HL-60 (cell line): Measurements from ENCODE around the gene C2orf15.

Experiments
- GABPA ChIP-seq: IDR thresholded peaks from 2 replicates; pipeline ENCODE4 v1.6.1; 2012; ENCODE audit warnings: low read depth
- POLR2AphosphoS5 ChIP-seq: IDR thresholded peaks from 2 replicates; pipeline ENCODE4 v1.6.1; 2012; ENCODE audit warnings: low read depth
- SPI1 ChIP-seq: IDR thresholded peaks from 2 replicates; pipeline ENCODE4 v1.6.1; 2012; ENCODE audit warnings: low read depth, mild to moderate bottlenecking, borderline replicate concordance
- TF ChIP-seq, protein P1 (sequence below): IDR thresholded peaks from one replicate; pipeline ENCODE4 v1.5.1; 2011; ENCODE audit warnings: low read length, control low read depth, inconsistent platforms; ENCODE audit not compliant: insufficient read depth
- TF ChIP-seq, protein P2 (sequence below): IDR thresholded peaks from 2 replicates; pipeline ENCODE4 v1.6.1; 2012; ENCODE audit warnings: low read depth; ENCODE audit not compliant: insufficient replicate concordance

DNA sequence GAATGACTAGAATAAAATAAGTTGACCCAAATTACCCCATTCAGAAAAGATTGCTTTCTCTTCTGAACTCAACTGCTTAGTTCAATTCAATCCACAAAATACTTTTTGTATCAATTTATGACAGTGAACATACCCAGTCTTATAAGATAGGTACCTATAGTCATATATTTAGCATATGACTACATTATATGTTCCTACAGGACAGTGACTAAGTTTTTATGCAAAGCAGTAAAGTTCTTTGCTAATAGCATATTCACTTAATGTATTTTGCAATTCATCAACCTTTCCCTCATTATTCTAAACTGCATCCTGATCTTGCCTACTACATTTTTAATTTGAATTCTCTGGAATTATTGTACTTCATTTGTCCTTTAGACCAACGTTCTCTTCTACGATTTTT is 30.3 kb upstream of the C2orf15 start:
- no peak for TF ChIP-seq POLR2AphosphoS5
- TF ChIP-seq, protein P1, sequence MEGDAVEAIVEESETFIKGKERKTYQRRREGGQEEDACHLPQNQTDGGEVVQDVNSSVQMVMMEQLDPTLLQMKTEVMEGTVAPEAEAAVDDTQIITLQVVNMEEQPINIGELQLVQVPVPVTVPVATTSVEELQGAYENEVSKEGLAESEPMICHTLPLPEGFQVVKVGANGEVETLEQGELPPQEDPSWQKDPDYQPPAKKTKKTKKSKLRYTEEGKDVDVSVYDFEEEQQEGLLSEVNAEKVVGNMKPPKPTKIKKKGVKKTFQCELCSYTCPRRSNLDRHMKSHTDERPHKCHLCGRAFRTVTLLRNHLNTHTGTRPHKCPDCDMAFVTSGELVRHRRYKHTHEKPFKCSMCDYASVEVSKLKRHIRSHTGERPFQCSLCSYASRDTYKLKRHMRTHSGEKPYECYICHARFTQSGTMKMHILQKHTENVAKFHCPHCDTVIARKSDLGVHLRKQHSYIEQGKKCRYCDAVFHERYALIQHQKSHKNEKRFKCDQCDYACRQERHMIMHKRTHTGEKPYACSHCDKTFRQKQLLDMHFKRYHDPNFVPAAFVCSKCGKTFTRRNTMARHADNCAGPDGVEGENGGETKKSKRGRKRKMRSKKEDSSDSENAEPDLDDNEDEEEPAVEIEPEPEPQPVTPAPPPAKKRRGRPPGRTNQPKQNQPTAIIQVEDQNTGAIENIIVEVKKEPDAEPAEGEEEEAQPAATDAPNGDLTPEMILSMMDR, result no peak
- TF ChIP-seq GABPA, result no peak
- TF ChIP-seq, protein P2, sequence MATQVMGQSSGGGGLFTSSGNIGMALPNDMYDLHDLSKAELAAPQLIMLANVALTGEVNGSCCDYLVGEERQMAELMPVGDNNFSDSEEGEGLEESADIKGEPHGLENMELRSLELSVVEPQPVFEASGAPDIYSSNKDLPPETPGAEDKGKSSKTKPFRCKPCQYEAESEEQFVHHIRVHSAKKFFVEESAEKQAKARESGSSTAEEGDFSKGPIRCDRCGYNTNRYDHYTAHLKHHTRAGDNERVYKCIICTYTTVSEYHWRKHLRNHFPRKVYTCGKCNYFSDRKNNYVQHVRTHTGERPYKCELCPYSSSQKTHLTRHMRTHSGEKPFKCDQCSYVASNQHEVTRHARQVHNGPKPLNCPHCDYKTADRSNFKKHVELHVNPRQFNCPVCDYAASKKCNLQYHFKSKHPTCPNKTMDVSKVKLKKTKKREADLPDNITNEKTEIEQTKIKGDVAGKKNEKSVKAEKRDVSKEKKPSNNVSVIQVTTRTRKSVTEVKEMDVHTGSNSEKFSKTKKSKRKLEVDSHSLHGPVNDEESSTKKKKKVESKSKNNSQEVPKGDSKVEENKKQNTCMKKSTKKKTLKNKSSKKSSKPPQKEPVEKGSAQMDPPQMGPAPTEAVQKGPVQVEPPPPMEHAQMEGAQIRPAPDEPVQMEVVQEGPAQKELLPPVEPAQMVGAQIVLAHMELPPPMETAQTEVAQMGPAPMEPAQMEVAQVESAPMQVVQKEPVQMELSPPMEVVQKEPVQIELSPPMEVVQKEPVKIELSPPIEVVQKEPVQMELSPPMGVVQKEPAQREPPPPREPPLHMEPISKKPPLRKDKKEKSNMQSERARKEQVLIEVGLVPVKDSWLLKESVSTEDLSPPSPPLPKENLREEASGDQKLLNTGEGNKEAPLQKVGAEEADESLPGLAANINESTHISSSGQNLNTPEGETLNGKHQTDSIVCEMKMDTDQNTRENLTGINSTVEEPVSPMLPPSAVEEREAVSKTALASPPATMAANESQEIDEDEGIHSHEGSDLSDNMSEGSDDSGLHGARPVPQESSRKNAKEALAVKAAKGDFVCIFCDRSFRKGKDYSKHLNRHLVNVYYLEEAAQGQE, result no peak
- TF ChIP-seq SPI1, result no peak
